Occipital lobe (tissue), 2 donors: Measurements from ENCODE around the gene PAPPA. TPM values are rescaled to one million over a fixed set of nuclear protein-coding genes. Genes with fewer than 3 reads are reported as not detected.

Experiments
- DNase-seq: peaks from one replicate; lab custom pipeline; 2025; lab: John Stamatoyannopoulos, UW
- total RNA-seq: library from RNA; depleted of rRNA; stranded (reverse); fragments of >200 nt; gene quantifications from one replicate; pipeline ENCODE4 v1.2.3, GENCODE V29; 2014

PAPPA gene
- total RNA-seq, 1 donor from 2014 or later: under 0.01 TPM

DNA sequence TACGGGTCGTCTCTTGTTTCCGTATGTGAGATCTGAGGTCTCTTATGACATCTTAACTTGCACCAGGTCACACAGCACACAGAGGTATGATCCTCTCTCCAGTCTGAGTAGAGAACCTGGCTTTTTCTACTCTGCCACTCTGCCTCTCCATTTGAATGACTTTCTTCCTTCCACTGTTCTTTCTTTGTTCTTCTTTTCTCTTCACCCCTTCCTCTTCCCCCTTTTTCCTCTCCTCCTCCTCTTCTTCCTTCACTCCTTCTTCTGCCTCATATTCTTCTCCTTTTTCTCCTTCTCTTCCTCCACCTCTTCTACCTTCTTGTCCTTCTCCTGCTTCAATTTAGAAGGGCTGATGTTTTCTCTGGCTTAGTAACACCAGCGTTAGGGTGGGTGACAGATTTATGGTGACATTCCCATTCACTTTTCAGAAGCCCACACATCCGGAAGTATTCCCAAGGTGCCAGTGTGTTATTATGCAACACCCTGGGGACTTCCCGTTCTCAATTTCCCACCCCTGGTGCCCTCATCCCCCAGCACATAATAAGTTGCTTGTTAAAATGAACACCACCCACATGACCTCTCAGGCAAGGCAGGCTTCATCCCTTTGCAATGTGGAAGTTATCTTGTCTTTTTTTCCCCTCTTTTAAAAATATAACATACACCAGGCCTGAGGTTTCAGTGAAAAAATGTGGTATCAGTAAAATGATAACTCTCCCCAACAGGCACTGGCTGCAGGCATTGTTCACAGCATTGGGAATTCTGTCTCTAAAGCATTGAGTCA, 122.0 kb downstream of the PAPPA start:
- DNase-seq: no peak

DNA sequence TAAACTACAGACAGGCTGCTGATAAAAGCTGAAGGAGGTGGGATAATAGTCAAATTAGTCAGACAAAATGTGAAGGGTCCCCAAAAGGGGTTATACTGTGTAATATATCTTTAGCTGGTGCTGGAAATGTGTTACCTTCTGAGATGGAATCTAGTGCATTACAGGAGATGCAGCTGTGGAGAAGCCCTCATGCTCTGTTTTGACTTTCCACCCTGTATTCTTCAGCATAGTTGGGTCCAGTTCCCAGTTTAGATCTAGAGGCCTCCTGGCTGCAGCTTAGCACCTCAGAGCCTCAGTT, 122.6 kb downstream of the PAPPA start:
- no peak for DNase-seq

DNA sequence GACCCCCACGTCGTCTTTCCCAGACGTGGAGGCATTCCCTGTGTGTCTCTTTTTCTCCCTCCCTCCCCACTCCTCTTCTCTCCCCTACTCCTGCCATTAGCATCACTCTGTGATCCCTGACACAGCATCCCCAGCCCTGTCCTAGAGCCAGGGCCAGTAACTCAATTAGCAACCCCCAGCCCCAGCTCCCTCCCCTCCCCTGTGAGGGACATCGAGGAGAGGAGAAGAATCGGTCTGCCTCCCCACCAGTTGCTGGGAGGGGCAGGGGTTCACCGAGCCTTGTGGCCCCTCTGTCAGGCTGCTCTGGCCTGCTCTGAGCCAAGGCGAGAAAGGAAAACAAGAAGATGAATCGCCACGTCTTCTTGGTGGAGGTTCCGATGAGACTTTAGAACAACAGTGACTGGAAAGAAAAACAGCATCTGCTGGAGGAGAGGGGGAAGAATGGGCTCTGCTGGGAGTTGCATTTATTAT, 123.1 kb downstream of the PAPPA start:
- no peak for DNase-seq

DNA sequence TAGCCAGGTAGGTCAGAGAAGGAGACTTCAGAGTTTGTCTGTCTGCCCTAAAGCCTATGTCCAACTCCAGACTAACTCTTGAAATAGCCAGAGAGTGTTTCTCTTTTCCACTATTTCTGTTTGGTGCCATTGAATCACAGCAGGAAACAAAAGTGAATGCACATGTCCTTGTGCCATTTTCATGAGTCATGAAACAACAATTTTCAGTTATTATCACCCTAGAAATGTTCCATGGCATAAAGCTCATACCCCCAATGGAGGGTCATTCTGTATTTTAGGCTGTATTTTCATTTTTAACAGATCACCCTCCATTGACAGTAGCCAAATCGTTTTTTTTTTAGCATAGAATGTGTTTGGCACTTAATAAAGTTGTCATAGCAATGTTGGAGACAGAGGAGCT, 124.7 kb downstream of the PAPPA start:
- DNase-seq: no peak

DNA sequence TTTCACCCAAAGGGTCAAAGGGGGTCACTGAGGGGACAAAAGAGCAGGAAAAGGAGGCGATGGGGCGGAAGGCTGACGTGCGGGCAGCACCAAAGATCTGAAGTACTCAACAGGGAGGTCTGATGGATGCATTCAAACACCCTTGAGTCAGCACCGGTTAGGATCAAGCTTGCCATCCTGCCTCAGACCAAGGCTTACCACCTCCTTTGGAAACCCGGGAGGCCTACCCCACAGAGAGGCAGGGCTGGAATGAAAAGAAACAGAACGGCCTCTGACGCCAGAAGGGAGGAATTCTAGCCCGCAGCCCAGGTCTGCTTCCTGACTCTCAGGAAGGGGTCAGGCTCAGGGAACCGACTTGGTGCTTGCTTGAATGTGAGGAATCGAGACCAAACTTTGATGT, 125.6 kb downstream of the PAPPA start:
- DNase-seq: no peak

DNA sequence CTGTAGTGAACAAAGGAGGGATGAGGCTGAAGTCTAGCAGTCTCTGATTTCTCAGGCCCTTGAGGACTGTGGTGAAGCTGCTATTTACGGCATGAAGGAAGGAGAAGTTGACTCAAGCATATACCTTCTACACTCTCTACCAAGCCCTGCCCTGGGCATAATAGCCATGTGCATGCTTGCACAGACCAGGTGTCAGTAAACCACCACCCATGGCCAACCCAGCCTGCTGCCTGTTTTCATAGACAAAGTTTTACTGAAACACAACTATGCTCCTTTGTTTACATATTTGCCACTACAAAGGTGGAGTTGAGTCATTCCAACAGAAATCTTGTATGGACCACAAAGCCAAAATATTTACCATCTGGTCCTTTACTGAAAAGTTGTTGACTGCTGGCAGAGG, 126.9 kb downstream of the PAPPA start:
- DNase-seq: no peak

DNA sequence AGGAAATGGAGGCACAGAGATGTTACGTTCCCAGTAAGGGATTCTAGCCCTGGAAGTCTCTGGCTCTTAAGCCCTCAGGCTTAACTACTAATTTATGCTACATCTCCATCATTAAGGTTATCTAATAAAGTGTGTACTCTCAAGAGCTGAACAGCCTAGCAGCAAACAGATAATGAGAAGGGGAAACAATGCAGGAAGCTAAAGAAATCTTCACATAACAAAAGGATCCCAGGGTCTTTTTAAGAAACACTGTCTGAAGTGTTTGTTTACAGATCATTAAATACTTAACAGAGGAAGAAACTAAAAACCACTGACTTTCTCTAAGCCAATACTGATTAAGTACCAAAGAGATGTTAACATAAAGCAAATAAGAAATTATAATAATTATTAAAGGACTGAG, 129.0 kb downstream of the PAPPA start:
- no peak for DNase-seq

DNA sequence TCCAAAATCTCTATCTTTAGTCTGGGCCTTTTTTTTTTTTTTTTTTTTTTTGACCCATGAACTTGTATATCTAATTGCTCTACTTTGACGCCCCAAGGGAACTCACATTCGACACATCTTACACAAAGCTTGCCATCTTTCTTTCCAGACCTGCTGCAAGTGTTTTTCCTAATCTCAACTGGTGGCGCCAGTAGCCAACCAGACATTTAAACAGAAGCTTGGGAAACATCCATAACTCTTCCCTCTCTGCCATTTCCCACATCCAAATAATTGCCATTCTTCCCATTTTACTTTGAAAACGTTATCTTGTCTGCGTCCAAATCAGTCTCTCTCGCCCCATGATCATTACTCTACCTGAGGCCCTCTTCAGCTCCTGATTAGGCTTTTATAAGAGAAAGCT, 130.9 kb downstream of the PAPPA start:
- no peak for DNase-seq

DNA sequence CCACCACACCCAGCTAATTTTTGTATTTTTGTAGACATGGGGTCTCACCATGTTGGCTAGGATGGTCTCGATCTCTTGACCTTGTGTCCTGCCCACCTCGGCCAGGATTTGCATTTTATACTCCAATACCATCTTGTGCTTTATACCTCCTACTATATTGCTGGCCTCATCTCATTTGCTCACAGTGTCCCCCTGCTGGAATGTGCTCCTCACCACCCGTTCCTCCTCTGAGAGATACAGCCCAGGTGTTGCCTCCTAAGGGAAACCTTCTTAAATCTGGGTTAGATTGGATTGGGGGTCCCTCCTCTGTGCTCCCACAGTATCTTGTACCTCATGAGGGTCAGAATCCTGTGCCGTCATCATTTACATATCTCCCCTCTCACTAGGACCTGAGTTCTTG, 131.7 kb downstream of the PAPPA start:
- DNase-seq: no peak

DNA sequence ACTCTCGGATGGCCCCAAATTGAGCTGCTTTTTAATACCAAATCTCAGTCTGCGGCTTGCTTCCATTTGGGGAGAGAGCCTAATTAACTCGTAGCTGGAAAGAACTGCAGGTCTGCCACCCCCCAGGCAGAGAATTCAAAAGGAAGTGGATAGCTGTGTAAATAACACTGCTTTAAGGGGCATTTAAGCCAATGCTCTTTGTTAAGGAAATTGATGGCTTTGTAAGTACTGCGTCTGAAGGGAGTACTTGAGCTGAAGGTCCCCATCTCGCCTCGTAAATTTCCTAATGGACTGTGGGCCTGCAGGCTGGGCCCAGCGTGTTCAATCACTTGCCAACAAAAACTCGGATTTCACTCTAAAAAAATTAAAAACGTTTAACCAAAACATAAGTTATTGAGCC, 132.7 kb downstream of the PAPPA start:
- no peak for DNase-seq

DNA sequence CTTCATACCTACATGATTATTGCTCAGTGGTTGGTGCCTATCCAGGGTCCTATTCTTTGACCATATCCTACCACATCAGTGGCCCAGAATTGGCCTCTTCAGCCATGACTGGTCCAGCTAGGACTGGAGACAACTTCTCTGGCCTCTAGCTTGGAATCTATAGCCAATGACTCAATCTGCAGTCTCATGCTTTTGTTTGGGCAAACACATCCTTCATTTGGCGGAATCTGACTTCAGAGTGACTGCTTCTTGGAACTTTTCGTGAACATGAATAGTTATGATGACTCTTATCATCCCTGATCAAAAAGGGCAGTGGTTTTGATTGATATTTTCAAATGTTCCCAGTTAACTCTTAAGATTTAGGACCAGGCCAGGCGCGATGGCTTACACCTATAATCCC, 134.1 kb downstream of the PAPPA start:
- DNase-seq: no peak

DNA sequence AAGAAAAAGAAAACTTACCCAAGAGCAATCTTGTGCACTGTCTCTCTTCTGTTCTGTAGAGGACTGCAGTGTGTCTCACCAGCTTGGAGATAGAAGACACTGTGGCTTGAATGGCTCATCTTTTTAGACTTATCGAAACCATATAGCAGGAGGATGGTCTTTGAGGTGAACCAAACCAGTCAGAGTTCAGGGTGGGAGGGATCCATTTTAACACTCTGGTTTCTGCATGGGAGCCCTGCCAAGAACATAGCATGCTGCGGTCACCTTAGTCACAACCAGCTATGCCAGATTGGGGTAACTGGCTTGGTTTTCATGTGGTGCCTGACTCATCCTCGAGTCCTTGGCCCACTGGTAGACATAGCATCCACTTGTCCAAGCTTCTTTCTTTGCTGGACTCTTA, 135.1 kb downstream of the PAPPA start:
- DNase-seq: no peak

DNA sequence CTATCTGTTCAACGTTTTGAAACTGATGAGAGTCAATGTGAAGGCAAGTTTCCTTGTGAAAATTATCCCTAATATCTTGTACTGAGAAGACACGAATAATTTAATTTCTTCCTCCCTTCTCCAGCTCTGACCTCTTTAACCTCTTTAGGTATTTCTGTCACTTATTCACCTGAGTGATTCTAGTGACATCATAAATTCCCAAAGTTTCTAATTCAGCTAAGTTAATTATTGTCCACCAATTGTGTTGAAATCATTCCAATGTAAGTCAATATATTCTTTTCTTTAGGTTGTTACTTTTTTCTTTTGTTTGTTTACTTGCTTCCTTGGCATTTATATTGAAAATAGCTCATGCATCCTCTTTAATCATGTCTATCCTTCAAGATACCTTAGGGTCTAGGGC, 143.8 kb downstream of the PAPPA start:
- DNase-seq: no peak

DNA sequence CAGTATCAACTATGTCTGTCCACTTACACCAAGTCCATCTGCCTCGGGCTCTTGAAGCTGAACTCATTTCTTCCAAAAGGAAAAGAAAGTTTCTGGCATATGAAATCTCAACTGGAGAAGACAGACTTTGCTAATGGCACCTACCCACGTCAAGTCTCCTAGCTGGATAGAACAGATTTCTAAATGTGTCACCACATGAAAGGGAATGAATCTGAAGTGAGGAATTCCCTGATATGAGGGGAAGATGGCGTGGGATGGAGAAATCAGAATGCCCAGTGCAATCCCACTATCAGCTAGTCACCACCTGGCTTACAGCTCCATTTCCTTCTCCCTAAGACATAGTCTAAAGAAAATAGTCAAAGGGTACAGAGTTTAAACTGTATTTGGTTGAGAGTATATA, 144.7 kb downstream of the PAPPA start:
- no peak for DNase-seq

DNA sequence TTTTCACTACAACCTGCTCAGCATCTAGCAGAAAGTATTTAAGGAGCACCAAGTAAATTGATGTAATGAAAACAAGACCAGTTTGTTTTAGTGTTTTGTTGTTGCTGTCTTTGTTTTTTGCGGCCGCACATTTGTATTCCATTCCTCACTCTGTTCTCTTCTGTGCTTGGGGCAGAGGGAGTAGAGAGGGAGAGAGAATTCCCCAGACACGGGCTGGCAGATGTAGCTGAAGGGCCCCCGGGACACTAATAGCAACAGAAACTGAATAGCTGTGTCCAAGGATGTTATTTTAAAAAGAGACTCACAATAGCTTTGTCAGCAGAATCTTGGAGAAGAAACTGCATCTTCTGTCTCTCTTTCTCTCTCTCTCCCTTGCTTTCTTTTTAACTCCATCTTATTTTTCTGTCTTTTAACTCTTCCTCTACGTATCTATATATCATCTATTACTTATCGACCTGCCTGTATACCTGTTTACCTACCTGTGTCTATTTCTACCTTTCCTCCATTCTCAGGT, 145.3 kb downstream of the PAPPA start:
- DNase-seq: no peak

DNA sequence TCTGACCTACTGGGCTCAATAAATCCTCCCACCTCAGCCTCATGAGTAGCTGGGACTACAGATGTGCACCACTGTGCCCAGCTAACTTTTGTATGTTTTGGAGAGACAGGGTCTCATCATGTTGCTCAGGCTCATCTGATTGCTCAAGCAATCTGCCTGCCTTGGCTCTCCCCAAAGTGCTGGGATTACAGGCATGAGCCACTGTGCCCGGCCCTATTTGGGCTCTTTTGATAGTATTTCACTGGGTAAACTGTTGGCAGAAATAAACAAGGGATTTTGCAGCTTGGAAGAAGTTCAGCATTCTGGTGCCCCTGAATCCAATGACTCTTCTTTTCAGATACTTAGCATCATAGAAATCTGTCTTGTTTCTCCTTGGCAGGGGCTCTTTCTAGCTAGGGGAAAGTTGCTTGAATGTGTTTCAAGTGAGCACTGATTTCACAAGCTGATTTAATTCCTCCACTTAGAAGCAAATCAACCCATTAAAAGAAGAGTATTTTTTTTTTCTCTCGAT, 146.8 kb downstream of the PAPPA start:
- DNase-seq: no peak

DNA sequence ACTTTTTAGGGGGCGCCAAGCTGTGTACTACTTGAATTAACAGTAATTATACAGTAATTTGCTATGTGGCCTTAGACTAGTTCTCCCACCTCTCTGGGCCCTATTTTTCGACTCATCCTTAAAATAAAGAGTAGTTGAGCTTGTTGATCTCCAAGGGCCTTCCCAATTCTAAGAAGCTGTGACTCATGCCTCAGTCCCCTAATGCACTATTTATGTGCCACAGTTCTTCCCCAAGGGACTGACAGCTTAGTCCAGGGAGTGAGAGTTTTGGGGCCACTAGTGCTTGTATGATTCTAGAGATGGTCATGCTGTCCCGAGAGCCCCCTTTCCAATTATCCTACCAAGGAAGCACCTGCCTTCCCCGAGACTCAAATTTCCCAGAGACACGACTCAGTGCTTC, 149.7 kb downstream of the PAPPA start:
- DNase-seq: no peak

DNA sequence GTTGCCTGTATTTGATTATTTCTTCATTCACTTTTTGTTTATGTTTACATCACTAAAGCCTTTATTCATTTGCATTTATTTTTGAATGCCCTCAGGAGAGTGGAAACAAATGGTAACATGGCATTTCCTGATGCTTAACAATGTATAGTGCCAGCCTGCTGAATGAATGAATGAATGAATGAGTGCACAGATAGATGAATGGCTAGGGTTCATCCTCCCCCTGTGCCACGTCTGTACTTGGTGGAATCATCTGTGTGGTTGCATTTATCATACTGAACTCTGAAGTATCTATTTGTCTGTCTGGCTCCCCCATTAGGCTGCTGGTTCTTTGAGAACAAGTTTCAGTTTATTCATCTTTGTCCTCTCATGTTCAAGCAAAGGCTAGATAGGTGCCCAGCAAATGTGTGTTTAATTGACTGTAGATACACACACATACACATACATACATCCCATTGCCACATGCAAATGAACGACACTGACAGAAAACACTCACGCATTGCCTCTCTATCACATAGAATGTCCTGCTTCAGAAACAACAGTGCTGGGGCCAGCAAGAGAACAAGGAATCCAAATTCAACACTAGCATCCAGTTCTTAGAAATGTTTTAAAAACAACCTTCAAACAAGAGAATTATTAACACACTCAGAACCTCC, 150.4 kb downstream of the PAPPA start:
- no peak for DNase-seq

DNA sequence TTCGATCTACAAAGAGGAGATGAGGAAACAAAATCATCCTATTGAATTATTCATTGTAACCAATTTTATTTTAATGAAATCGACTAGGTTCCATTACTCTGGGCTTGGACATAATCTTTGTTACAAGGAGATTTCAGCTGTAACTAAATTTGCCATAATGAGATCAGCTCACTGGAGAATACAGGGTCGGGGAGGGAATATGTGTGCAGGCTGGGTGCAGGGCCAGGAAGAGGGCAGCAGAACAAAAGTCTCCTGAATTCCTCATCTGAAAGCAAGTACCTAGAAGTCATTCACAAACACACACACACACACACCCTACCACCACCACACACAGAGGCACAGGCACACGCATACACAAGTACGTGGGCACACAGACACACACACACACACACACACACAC, 151.2 kb downstream of the PAPPA start:
- no peak for DNase-seq

DNA sequence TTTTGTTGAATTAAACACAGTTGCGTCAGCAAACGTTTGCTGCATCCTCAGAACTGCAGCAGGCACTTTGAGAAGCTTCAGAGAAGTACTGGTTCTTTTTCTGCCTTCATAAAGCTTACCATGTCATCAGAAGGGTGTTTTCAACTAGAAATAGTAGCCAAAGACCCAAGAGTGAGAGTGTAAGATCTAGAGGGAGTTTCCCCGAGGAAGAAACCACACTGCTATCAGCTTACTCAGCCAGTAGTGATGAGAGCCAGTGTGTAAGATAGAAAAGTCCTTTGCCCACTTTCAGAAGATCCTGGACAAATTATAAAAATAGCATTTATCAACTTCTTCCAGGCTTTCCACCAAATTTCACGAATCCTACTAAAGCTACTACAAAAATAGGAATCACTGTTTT, 154.5 kb downstream of the PAPPA start:
- DNase-seq: no peak

DNA sequence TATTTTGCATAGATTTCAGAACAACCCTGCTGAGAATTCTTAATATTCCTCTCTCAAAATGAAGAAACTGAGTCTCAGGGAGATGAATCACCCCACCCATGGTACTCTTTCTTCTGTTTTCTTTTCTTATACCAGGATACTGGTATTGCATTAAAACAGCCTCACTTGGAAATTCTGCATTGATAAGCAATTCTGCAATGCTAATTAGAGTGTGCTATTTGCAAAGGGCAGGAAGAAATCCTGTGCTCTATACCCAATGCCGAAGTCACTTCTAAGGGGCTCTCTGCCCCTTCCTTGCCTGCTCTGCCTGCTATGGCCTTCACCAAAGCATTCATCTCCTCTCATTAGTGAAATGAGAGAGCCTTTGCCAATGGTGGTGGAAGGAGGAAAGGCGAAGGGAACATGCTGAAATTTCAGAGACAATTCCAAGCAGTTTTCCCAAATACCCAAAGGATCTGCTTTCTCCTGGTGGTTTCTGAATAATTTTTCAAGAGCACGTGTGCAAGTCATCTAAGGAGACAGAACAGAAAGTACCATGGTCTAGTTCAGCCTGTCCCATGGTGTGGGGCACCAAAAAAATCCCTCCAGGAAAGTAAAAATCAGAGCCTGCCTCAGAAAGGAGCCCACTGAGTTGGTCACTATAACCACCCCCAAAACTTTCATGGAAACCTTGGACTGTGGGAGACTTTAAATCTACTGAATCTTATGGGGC, 156.5 kb downstream of the PAPPA start:
- no peak for DNase-seq

DNA sequence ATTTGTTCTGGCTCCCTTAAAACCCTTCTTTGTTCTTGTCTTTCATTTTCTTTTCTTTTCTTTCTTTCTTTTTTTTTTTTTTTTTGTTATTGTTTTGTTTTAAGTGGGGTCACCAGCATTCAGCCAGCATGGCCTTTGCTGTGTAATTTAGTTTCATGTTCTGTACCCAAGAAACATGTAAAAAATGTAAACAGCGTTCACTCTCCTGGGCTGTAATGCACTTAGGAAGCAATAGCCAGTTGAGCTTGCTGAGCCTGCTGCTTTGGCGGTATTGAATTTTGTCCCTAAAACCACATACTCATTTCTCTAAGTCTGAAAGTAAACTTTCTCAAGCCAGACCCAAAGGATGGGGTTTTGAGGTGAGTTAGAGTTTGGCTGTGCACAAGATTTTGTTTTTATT, 158.6 kb downstream of the PAPPA start:
- DNase-seq: no peak
